NCI-H82 treated with DMSO at 0.1 percent for 48 hours (cell line): ENCODE measurements around the gene TOM1L2.

Source experiments
- DNase-seq: peaks from one replicate; lab custom pipeline; 2025; ENCODE audit not compliant: unreplicated experiment; lab: John Stamatoyannopoulos, UW

The TOM1L2 gene

DNA sequence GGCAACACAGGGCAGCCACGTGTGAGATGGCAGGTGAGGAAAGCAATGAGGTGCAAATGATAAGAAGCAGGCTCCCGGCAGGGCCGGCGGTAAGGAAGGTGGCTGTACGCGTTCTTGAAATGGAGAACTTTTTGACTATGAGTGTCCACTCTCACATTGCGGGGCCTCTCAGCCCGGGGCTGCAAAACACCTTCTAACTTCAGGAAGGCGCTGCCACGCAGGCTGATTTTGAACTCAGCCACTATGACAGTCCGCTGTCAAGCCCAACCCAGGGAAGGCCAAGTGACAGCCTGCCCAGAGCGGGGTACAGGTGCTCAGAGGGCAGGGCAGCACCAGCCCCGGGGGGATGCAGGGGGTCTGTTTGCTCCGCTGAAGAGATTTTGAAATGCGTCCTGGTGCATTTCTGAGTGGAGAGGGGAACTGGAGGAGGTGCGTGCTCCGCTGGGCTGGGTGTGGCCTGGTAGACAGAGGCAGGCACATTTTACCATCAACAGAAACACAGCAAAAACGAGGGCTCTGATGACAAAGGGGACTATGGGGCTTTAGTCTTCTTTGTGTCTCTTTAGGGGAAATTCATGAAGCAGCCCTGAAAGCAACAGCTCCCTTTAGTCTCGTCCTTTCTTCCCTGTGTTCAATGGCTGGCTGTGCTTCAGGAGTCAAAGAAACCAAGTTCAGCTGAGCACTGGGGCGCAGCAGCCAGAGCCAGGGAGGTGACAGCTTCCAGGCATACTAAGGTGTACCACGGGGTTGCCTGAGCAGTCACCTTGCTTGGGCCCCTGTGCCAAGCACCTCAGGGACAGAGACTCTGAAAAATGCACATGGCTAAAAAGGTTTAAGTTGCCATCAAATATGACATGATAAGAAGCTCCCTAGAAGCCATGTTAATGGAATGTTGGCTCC, 120.8 kb downstream of the TOM1L2 start:
- DNase-seq = no peak

DNA sequence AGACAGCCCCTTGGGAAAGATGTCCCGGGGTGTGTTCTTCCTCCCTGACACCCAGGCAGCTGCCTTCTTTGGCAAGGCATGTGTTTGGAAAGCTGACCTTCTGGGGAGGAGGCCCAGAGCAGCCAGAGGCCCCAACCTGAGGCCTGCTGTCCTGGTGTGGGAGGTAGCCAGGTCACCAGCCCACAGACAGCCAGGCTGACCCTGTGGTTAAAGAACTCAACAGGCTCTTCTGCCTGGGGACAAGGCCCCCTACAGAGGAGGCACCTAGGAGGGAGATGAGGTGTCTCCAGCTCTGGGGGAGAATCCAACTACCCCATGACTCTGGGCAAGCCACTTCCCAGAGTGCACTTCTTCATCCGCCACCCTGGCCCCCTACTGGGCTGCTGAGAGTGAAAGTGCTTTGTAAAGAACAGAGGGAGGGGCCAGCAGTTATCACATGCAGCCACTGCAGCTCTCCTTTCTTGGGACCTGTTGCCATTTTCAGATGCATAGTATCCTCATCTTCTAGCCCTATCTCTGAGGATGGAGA, 122.3 kb downstream of the TOM1L2 start:
- no peak for DNase-seq

DNA sequence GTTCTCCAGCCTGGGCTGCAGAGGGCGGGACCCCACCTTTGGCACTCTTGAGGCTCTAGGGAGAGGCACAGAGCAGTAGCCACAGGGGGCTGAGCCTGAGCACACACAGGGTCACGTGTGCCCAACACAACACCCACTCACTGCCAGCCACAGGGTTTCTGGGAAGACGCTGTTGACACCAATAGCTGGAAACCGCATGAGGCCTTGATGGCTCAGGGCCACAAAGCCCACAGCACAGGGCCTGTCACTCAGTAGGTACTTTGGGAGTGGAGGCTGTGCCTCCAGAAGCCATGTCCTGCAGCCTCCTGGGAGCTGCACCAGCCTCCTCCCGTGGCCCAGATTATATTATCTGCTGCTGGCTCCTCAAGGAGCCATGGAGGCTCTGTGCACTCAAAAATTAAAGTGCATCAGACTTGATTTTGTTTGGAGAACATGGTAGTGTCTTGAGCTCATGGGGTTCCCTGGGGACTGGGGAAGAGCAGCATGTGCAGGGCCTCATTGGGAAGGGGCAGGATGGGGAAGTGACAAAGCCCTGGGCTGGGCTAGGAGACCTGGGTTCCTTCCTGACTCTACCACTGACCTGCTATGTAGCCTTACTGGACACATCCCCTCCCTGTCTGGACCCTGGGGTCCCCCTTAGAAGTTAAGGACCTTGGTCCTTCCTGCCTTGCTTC, 122.9 kb downstream of the TOM1L2 start:
- DNase-seq = no peak

DNA sequence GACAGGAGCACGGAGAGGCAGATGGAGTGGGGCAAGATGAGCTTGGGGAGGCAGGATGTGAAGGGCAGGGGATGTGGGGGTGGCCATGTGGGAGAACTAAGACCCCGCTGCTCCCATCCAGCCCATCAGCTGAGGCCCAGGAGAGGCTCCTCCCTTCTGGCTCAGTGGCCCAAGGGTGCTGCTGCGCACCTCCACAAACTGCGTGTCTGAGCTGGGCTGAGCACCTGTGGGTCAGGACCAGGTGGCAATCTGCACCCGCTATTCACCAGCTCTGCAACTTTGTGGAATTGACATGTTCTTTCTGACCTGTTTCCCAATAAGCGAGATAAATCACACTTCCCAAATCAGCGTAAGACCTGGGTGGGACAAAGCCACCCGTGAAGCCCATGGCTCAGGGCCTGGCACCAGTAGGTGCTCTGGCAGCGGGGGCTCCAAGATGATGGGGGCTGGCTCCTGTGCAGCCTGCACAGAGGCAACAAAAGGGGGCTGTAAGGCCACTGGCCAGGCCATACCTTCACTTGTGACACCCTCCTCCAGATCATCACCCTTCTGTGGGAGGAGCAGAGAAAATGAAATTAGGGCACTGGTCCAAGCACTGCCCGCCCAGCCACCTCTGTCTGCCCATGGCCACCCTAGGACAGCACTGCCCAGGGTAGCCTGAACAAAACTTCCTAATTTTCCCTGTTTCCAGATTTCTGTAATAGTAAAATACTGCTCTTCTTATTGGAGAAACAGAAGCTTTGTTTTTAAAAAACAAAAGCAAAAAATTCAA, 123.7 kb downstream of the TOM1L2 start:
- no peak for DNase-seq

GRCh38 chr17:17847726-17848125, 124.5 kb downstream of the TOM1L2 start:
- no peak for DNase-seq

- DNase-seq = no peak
Measured at GRCh38 chr17:17847118-17847689, 125.0 kb downstream of the TOM1L2 start.

DNA sequence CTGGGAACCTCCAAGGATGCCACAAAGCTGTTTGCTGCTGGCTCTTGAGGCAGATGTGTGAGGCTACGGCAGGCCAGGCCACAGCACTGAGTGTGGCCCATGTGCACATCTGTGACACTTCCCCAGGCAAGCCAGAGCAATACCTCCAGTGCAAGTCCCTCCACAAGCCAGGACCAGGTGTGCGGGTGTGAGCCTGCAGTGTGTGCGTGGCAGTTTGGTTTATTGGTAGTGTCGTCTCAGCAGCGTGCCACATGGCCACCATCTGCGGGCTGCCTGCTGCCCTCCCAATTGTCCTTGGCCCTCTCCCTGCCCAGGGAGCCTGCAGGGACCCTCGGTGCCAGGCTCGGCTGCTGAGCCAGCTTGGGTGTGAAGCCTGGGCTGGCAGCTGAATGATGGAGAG, 125.6 kb downstream of the TOM1L2 start:
- DNase-seq = no peak

DNA sequence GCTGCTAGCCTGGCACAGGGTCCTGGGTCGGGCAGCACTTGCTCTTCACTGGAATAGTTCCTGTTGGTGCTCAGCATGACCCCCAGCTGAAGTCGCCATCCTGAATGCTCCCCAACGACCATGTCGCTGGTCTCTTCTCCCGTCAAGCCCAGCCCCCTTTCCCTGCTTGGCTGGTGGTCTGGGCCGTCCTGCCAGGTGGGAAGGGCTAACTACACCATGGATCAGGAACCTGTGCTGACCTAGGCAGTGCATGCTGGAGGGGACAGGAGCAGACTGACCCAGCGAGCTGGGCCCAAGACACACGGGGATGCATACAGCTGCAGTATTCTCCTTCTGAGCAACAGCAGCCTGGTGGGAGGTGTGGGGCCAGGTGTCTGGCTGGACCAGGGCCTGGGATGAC, 126.2 kb downstream of the TOM1L2 start:
- no peak for DNase-seq

- no peak for DNase-seq
Measured at GRCh38 chr17:17845046-17845775, 127.0 kb downstream of the TOM1L2 start.

DNA sequence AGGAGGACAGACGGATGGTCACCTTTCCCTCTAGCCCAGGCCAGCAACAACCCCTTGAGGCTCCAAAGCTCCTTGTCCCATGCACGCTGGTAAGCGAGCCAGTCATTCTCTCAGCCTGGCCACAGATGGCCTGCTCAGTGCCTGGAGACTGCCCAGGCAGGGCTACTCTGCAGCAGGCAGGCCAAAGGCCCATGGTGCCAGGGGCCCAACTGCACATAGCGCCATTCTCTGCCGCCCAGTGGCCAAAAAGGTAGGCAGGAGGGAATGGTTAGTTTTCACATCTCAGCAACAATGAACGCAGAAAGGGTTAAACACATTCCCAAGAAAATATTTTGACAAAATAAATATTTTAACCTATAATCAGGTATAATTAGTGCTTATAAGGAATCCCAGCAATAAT, 127.7 kb downstream of the TOM1L2 start:
- DNase-seq = no peak

- no peak for DNase-seq
Measured at GRCh38 chr17:17844079-17844478, 128.1 kb downstream of the TOM1L2 start.

GRCh38 chr17:17843096-17843495, 129.1 kb downstream of the TOM1L2 start:
- DNase-seq = no peak

DNA sequence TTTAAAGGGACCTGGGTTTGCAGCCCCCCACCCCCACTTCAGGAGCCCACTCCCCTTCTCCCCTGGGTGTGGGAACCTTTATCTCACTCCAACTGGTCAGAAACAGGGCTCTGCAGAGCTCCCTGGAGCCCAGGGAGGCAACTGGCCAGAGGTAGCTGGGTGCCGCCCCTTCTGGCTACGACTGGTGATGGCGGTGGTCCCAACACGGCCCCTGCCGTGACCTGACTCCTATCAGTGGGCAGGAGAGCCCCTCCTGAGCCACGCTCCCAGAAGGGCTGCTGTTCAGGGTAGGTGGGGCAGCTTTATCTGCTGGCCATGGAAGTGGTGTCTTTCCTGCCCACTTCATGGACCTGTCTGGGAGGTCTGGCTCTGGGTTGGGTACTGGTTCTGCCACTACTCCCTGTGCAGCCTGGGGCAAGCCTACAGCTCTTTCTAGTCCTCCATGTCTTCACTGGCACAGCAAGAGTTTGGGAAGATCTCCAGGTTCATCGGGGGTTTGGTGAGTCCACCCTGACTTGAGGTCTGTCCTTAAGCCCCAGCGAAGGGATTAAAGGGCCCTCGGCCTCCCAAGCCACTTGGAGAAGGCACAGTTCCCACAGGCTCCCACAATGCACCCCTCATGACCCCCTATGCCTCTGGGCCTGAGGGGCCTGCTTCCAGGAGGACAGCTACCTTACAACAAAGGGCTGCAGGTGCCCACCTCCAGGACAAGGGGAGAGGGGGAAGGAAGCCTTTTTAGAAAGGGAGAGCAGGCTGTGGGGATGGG, 129.9 kb downstream of the TOM1L2 start:
- DNase-seq = no peak

GRCh38 chr17:17841601-17842025, 130.6 kb downstream of the TOM1L2 start:
- DNase-seq = no peak

DNA sequence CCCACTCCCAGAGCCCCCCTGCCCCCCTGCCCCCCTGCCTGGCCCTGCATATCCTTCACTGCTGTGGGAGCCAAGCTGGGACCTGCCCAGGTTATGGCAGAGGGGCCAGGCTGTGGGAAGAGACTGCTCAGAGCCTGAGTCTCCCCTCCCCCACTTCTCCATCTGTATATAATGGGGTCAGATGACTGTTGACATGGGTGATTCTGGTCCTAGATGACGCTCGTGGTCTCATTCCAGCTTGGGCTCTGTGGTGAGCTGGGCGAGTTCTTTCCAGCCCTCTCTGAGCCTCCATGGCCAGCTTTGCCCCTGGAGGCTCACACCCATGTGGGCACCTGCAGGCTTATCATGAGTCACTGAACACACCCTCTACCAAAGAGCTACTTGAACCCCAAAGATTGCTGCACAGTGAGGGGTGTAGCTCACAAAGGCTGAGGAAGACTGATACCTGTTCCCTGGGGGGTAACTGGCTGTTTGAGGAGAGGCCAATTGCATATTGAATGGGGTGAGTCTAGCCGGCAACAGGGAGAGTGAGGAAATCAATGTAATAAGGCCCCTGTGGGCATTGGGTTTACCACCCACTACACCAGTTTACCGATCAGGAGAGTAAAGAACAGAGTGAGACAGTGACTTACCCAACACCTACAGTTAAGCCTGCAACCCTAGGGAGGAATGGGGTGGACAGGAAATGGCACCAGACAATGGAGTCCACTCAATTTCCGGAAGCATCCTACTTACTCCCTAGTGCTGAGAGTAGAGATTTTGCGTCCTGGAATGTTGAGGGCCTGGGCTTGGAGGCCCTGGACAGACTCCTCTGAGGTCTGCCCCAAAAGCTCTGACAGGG, 131.2 kb downstream of the TOM1L2 start:
- DNase-seq = peak; percentile 56

DNA sequence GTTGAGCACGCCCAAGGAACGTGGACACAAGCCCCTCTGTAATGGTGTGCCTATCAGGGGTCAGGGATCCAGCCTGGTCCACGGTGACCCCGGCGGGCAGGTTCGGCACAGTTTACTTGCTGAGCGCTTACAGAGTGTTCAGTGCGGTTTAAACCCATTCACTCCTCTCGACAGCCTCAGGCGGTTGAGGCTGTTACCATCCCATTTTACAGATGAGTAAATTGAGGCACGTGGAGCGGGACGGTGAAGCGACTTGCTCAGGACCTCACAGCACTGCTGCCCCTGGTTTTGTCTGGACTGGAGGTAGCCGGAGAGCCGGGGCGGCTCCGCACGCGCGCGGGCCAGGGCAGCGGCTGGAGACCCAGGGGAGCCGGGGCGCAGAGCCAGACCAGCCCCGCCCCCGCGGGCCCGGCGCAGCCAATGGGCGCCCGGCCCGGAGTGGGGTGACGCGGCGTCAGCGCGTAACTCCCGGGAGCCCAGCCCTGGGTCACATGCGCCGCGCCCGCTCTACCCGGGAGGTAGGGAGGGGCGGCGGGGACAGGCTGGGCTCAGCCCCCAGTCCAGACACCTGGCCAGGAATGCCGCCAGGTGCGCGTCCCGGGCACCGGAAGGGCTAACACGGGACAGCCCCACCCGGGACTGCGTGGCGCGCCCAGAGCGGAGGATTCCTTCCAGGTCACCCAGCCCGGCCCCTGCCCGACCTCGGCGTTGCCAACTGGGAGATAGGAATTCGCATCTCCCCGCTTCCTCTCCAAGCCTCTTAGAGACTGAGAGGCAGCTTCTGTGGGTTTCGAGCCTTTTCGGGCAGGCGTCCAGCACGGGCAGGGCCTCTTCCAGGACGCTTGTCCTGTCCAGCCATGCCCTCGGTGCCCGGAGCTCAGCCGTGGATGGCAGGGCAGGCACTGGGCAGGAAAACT, 132.2 kb downstream of the TOM1L2 start:
- peak; percentile 65 for DNase-seq
